ENCODE results near the gene PDE1C.

GRCh38 chr7:32039000-32039756, 31.0 kb downstream of the PDE1C start:
- TF ChIP-seq CTCF (conservative IDR thresholded peaks at IDR 0.05; ENCODE audit: low read depth, low read length) (peak; percentile 30; the same call in 1 of the 2 replicates), EZH2 (IDR thresholded peaks at IDR 0.05; ENCODE audit: borderline replicate concordance, low read depth, low read length, poor library complexity, severe bottlenecking) (no peak)

Data from A673 (cell line).